DOHH2 (cell line): Measurements from ENCODE around the gene CYB5A.
A peak's percentile ranks its signal among the peaks of the same experiment; 100 is the strongest.

Experiments used
- H3F3A ChIP-seq: fragments of 200-600 bp; sonication (generic), shearing (Covaris generic); 2 replicates; pipeline ENCODE4 v1.6.0; 2016; ENCODE audit warnings: antibody characterized with exemption, mild to moderate bottlenecking; ENCODE audit not compliant: control insufficient read depth, insufficient read depth
- H3K27ac ChIP-seq: fragments of 200-600 bp; sonication (generic); 2 replicates; pipeline ENCODE4 v1.5.1; 2014; ENCODE audit warnings: low read depth, mild to moderate bottlenecking, low read length, moderate library complexity
- H3K27me3 ChIP-seq: fragments of 200-600 bp; sonication (generic); 2 replicates; pipeline ENCODE4 v1.6.1; 2014; ENCODE audit warnings: mild to moderate bottlenecking, low read length, mixed read lengths; ENCODE audit not compliant: control insufficient read depth
- H3K36me3 ChIP-seq: fragments of 200-600 bp; sonication (generic); 2 replicates; pipeline ENCODE4 v1.6.1; 2014; ENCODE audit warnings: mild to moderate bottlenecking, low read length, moderate library complexity, mixed read lengths; ENCODE audit not compliant: control insufficient read depth
- H3K4me1 ChIP-seq: fragments of 200-600 bp; sonication (generic); 2 replicates; pipeline ENCODE4 v1.6.1; 2014; ENCODE audit warnings: mild to moderate bottlenecking, low read length, mixed read lengths; ENCODE audit not compliant: control insufficient read depth
- H3K4me2 ChIP-seq: fragments of 200-600 bp; sonication (generic); 2 replicates; pipeline ENCODE4 v1.6.0; 2014; ENCODE audit warnings: mild to moderate bottlenecking, low read length, moderate library complexity
- H3K4me3 ChIP-seq: fragments of 200-600 bp; sonication (generic); 2 replicates; pipeline ENCODE4 v1.5.1; 2014; ENCODE audit warnings: mild to moderate bottlenecking, low read length, mixed read lengths
- H3K79me2 ChIP-seq: fragments of 200-600 bp; sonication (generic); 2 replicates; pipeline ENCODE4 v1.6.1; 2014; ENCODE audit warnings: mild to moderate bottlenecking, low read length, mixed read lengths; ENCODE audit not compliant: control insufficient read depth
- H3K9me2 ChIP-seq: fragments of 200-600 bp; sonication (generic); replicated peaks from 2 replicates; pipeline ENCODE4 v1.6.1; 2014; ENCODE audit warnings: mild to moderate bottlenecking, low read length, mixed read lengths; ENCODE audit not compliant: control insufficient read depth
- H3K9me3 ChIP-seq: fragments of 200-600 bp; sonication (generic); 2 replicates; pipeline ENCODE4 v1.6.1; 2014; ENCODE audit warnings: antibody characterized with exemption, low read length, mixed read lengths; ENCODE audit not compliant: control insufficient read depth, insufficient read depth
- H4K20me1 ChIP-seq: fragments of 200-600 bp; sonication (generic); 2 replicates; pipeline ENCODE4 v1.6.0; 2014; ENCODE audit warnings: low read depth, mild to moderate bottlenecking, antibody characterized with exemption, low read length, moderate library complexity; ENCODE audit not compliant: control insufficient read depth, insufficient read depth
- EZH2phosphoT487 ChIP-seq: fragments of 200-600 bp; sonication (generic); IDR thresholded peaks from 2 replicates; pipeline ENCODE4 v1.6.1; 2017; ENCODE audit warnings: borderline replicate concordance, mild to moderate bottlenecking, antibody characterized with exemption, low read length, moderate library complexity, mixed read lengths
- TF ChIP-seq, protein P1 (sequence below): fragments of 200-600 bp; sonication (generic); IDR thresholded peaks from one replicate; pipeline ENCODE4 v1.5.1; 2014; ENCODE audit warnings: antibody characterized with exemption, mild to moderate bottlenecking, low read depth, low read length; ENCODE audit not compliant: poor library complexity, severe bottlenecking

The CYB5A gene

DNA sequence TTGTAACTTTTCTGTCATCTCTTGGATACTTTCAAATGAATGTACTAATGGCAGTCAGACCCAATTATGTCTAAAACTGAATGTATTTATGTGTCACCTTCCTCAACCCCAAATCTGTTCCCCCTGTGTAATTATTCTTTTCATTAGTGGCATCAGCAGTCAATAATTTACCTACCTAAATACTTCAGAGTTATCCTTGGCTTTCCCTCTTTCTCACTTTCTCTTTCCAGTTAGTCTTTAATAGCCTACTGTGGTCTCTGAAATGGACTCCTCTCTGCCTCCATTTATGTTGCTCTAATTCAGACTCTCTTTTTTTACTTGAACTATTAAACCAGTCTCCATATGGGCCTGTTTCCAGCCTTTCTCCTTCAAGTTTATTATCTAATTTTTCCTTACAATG, 44.9 kb upstream of the CYB5A start:
- H3K9me3 ChIP-seq, result peaks cover 3% of the 10 kb centered on the region; the same call in 1 of the 2 replicates
- H3K79me2 ChIP-seq, result no peaks in the 10 kb centered on the region
- H3K4me1 ChIP-seq, result peaks cover 27% of the 10 kb centered on the region
- no peaks in the 10 kb centered on the region for H3K36me3 ChIP-seq
- H4K20me1 ChIP-seq, result no peaks in the 10 kb centered on the region
- no peak for TF ChIP-seq EZH2phosphoT487
- TF ChIP-seq, protein P1, sequence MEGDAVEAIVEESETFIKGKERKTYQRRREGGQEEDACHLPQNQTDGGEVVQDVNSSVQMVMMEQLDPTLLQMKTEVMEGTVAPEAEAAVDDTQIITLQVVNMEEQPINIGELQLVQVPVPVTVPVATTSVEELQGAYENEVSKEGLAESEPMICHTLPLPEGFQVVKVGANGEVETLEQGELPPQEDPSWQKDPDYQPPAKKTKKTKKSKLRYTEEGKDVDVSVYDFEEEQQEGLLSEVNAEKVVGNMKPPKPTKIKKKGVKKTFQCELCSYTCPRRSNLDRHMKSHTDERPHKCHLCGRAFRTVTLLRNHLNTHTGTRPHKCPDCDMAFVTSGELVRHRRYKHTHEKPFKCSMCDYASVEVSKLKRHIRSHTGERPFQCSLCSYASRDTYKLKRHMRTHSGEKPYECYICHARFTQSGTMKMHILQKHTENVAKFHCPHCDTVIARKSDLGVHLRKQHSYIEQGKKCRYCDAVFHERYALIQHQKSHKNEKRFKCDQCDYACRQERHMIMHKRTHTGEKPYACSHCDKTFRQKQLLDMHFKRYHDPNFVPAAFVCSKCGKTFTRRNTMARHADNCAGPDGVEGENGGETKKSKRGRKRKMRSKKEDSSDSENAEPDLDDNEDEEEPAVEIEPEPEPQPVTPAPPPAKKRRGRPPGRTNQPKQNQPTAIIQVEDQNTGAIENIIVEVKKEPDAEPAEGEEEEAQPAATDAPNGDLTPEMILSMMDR, result no peak
- H3K9me2 ChIP-seq, result no peaks in the 10 kb centered on the region
- no peak overlapping the region for H3K27ac ChIP-seq
- H3F3A ChIP-seq, result no peaks in the 10 kb centered on the region
- H3K4me2 ChIP-seq, result no peak overlapping the region
- H3K27me3 ChIP-seq, result no peaks in the 10 kb centered on the region
- H3K4me3 ChIP-seq, result no peak overlapping the region

GRCh38 chr18:74334242-74334893, 42.6 kb upstream of the CYB5A start:
- Histone ChIP-seq H3K36me3 (no peaks in the 10 kb centered on the region), H3K9me2 (no peaks in the 10 kb centered on the region), H3F3A (no peaks in the 10 kb centered on the region), H3K4me1 (peaks cover 14% of the 10 kb centered on the region), H3K4me2 (peak overlapping the region; percentile 20), H3K79me2 (no peaks in the 10 kb centered on the region), H3K27me3 (no peaks in the 10 kb centered on the region), H4K20me1 (no peaks in the 10 kb centered on the region), H3K4me3 (no peak overlapping the region), H3K27ac (peak overlapping the region; percentile 15; the same call in 1 of the 2 replicates), H3K9me3 (peaks cover 3% of the 10 kb centered on the region; the same call in 1 of the 2 replicates)
- TF ChIP-seq, protein P1, result no peak
- no peak for TF ChIP-seq EZH2phosphoT487

GRCh38 chr18:74333091-74333490, 41.3 kb upstream of the CYB5A start:
- Histone ChIP-seq H3K4me2 (no peak overlapping the region), H3K79me2 (no peaks in the 10 kb centered on the region), H3K4me3 (no peak overlapping the region), H3K9me3 (peaks cover 3% of the 10 kb centered on the region; the same call in 1 of the 2 replicates), H3K27ac (no peak overlapping the region), H3K36me3 (no peaks in the 10 kb centered on the region), H3F3A (no peaks in the 10 kb centered on the region), H4K20me1 (no peaks in the 10 kb centered on the region), H3K4me1 (peaks cover 14% of the 10 kb centered on the region), H3K9me2 (no peaks in the 10 kb centered on the region), H3K27me3 (no peaks in the 10 kb centered on the region)
- TF ChIP-seq EZH2phosphoT487, result no peak
- TF ChIP-seq, protein P1, result no peak
